ENCODE results near the gene SERAC1. TPM values are rescaled to one million over a fixed set of nuclear protein-coding genes. Genes with fewer than 3 reads are reported as not detected.

Gene SERAC1
- total RNA-seq, 2 experiments from 2014 or later = 1.4 to 2.5 TPM

DNA sequence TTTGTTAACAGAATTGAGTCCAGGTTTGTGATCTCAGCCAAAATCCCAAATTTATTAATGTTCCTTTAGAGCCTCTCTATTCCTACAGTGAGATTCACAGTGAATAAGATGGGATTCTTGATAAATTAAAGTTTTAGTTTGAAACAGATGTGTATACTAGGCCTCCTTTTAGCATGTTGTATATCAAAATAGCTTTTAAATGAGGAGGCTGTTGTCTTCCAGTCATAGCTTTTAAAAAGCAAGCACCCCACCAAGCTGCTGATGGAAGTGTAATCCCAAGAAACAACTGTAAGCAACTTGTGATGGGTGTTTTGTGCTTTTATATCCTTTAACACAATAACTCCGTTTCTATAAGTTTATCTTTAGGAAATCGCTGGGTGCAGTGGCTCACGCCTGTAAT, 7.0 kb upstream of the SERAC1 start:
- no peaks in the 10 kb centered on the region for H3K9me3 ChIP-seq (ENCODE audit: control insufficient read depth in 1 of 2, insufficient read depth in 1 of 2, low read length in 2 of 2)
- Mint-ChIP-seq H3K27me3 (no peaks in the 10 kb centered on the region), H3K4me1 (ENCODE audit: low read depth) (peaks cover 46% of the 10 kb centered on the region), H3K9me3 (no peaks in the 10 kb centered on the region), H3K36me3 (ENCODE audit: low read depth) (peaks cover 69% of the 10 kb centered on the region), H3K27ac (no peak overlapping the region), H3K4me3 (no peak overlapping the region)
- CTCF ChIA-PET = no interaction called here
- no peak overlapping the region for H3K27ac ChIP-seq (ENCODE audit: low read depth in 1 of 2, low read length in 2 of 2)
- no peaks in the 10 kb centered on the region for H3K4me1 ChIP-seq (ENCODE audit: insufficient read depth, low read length)
- intact Hi-C loops (cut with DNase I, micrococcal nuclease) = no loop called here
- no peak overlapping the region for H3K4me3 ChIP-seq (ENCODE audit: low read length)
- TF ChIP-seq, protein P1, sequence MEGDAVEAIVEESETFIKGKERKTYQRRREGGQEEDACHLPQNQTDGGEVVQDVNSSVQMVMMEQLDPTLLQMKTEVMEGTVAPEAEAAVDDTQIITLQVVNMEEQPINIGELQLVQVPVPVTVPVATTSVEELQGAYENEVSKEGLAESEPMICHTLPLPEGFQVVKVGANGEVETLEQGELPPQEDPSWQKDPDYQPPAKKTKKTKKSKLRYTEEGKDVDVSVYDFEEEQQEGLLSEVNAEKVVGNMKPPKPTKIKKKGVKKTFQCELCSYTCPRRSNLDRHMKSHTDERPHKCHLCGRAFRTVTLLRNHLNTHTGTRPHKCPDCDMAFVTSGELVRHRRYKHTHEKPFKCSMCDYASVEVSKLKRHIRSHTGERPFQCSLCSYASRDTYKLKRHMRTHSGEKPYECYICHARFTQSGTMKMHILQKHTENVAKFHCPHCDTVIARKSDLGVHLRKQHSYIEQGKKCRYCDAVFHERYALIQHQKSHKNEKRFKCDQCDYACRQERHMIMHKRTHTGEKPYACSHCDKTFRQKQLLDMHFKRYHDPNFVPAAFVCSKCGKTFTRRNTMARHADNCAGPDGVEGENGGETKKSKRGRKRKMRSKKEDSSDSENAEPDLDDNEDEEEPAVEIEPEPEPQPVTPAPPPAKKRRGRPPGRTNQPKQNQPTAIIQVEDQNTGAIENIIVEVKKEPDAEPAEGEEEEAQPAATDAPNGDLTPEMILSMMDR (IDR thresholded peaks at IDR 0.05) = no peak
- no peak for ATAC-seq (ENCODE audit: poor library complexity)
- H3K36me3 ChIP-seq (ENCODE audit: insufficient read depth, low read length) = peaks cover 3% of the 10 kb centered on the region
- no peaks in the 10 kb centered on the region for H3K27me3 ChIP-seq (ENCODE audit: control insufficient read depth in 1 of 2, insufficient read depth in 2 of 2, low read length in 2 of 2)
- POLR2A ChIA-PET = no interaction called here
- DNase-seq = no peak

GRCh38 chr6:158174514-158174913, 6.5 kb upstream of the SERAC1 start:
- Mint-ChIP-seq H3K4me1 (ENCODE audit: low read depth) (peaks cover 43% of the 10 kb centered on the region), H3K9me3 (no peaks in the 10 kb centered on the region), H3K36me3 (ENCODE audit: low read depth) (peaks cover 63% of the 10 kb centered on the region), H3K27ac (no peak overlapping the region), H3K27me3 (no peaks in the 10 kb centered on the region), H3K4me3 (no peak overlapping the region)
- peaks cover 3% of the 10 kb centered on the region for H3K36me3 ChIP-seq (ENCODE audit: insufficient read depth, low read length)
- H3K27ac ChIP-seq (ENCODE audit: low read depth in 1 of 2, low read length in 2 of 2) = no peak overlapping the region
- intact Hi-C loops (cut with DNase I, micrococcal nuclease) = loop anchor here in 1 of 2 experiments (5.0 kb wide), 1 partner anchor 192 kb away; the partner anchor contains the start of gene SYNJ2
- no peak overlapping the region for H3K4me3 ChIP-seq (ENCODE audit: low read length)
- H3K4me1 ChIP-seq (ENCODE audit: insufficient read depth, low read length) = no peaks in the 10 kb centered on the region
- DNase-seq (no peak), ATAC-seq (ENCODE audit: poor library complexity) (no peak)
- CTCF ChIA-PET = no interaction called here
- POLR2A ChIA-PET = no interaction called here
- H3K9me3 ChIP-seq (ENCODE audit: control insufficient read depth in 1 of 2, insufficient read depth in 1 of 2, low read length in 2 of 2) = no peaks in the 10 kb centered on the region
- H3K27me3 ChIP-seq (ENCODE audit: control insufficient read depth in 1 of 2, insufficient read depth in 2 of 2, low read length in 2 of 2) = no peaks in the 10 kb centered on the region
- TF ChIP-seq, protein P1 (IDR thresholded peaks at IDR 0.05) = no peak

DNA sequence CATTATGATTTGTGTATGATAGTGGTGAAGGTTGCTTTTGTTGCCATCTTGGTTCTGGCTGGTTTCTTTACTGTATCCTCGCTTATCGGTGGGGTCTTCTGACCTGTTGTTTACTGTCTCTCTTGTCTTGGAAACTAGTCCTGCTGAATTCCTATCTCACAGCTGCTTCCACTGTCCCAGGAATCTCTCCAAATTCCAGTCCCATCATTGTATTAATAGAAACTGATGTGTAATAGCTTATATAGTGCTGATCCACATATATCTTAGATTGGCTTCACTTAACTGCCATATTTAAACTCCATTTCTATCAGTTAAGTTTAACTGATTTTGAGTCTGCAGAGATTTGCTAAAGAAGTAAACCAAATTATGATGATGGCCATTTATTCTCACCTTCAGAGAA, 6.0 kb upstream of the SERAC1 start:
- no peaks in the 10 kb centered on the region for H3K27me3 ChIP-seq (ENCODE audit: control insufficient read depth in 1 of 2, insufficient read depth in 2 of 2, low read length in 2 of 2)
- no peak overlapping the region for H3K27ac ChIP-seq (ENCODE audit: low read depth in 1 of 2, low read length in 2 of 2)
- Mint-ChIP-seq H3K27me3 (no peaks in the 10 kb centered on the region), H3K9me3 (no peaks in the 10 kb centered on the region), H3K4me3 (no peak overlapping the region), H3K27ac (no peak overlapping the region), H3K36me3 (ENCODE audit: low read depth) (peaks cover 58% of the 10 kb centered on the region), H3K4me1 (ENCODE audit: low read depth) (peaks cover 38% of the 10 kb centered on the region)
- H3K9me3 ChIP-seq (ENCODE audit: control insufficient read depth in 1 of 2, insufficient read depth in 1 of 2, low read length in 2 of 2) = no peaks in the 10 kb centered on the region
- peaks cover 3% of the 10 kb centered on the region for H3K36me3 ChIP-seq (ENCODE audit: insufficient read depth, low read length)
- TF ChIP-seq, protein P1 (IDR thresholded peaks at IDR 0.05) = no peak
- peaks cover under 1% of the 10 kb centered on the region for H3K4me1 ChIP-seq (ENCODE audit: insufficient read depth, low read length)
- no peak overlapping the region for H3K4me3 ChIP-seq (ENCODE audit: low read length)
- intact Hi-C loops (cut with DNase I, micrococcal nuclease) = loop anchor here in 1 of 2 experiments (5.0 kb wide), 1 partner anchor 192 kb away; the partner anchor contains the start of gene SYNJ2
- ChIA-PET CTCF (no interaction called here), POLR2A (no interaction called here)
- DNase-seq (no peak), ATAC-seq (ENCODE audit: poor library complexity) (no peak)

All from CD4-positive, alpha-beta T cell (primary cell).